Vagina (tissue), 2 donors: ENCODE data around the gene PACS2. TPM values are rescaled to one million over a fixed set of nuclear protein-coding genes. Genes with fewer than 3 reads are reported as not detected.

ENCODE experiments used
- DNase-seq, 2 donors: peaks; one replicate each; pipeline ENCODE4 v3.0.0-alpha.2; 2017; ENCODE audit errors: extremely low spot score in 2 of 2
- H3K27ac ChIP-seq: fragments of 200-600 bp; sonication (generic); one replicate; pipeline ENCODE4 v1.5.1; 2019
- H3K27me3 ChIP-seq: fragments of 200-600 bp; sonication (generic); one replicate; pipeline ENCODE4 v1.5.1; 2019
- H3K36me3 ChIP-seq, 2 donors: fragments of 200-600 bp; sonication (generic); one replicate each; pipeline ENCODE4 v1.5.1; 2017 to 2019
- H3K4me1 ChIP-seq: fragments of 200-600 bp; sonication (generic); one replicate; pipeline ENCODE4 v1.5.1; 2019
- H3K4me3 ChIP-seq, 2 donors: fragments of 200-600 bp; sonication (generic); 1 replicate in 1 of 2; 2 replicates in 1 of 2; pipeline ENCODE4 v1.5.1; 2016 to 2019
- H3K9me3 ChIP-seq: fragments of 200-600 bp; sonication (generic); one replicate; pipeline ENCODE4 v1.5.1; 2019
- CTCF ChIP-seq, 3 experiments: fragments of 450-650 bp in 2 of 3; fragments of 200-600 bp in 1 of 3; sonication (generic) in 1 of 3; IDR thresholded peaks; one replicate each; pipeline ENCODE4 v1.5.1; 2017 to 2019; ENCODE audit warnings: antibody characterized with exemption in 3 of 3, mild to moderate bottlenecking in 2 of 3, moderate library complexity in 2 of 3
- POLR2A ChIP-seq, 2 donors: fragments of 450-650 bp; IDR thresholded peaks; one replicate each; pipeline ENCODE4 v1.6.1; 2017; ENCODE audit warnings: antibody characterized with exemption in 2 of 2, mild to moderate bottlenecking in 2 of 2, moderate library complexity in 2 of 2
- POLR2AphosphoS5 ChIP-seq, 2 donors: sonication (generic); formaldehyde crosslinking; IDR thresholded peaks; one replicate each; pipeline ENCODE4 v1.9.0; 2017; ENCODE audit warnings: antibody characterized with exemption in 2 of 2, mild to moderate bottlenecking in 2 of 2, low read depth in 1 of 2; ENCODE audit not compliant: insufficient read depth in 1 of 2
- intact Hi-C: fragments of 100-400 bp; cut with DNase I; formaldehyde crosslinking; loops from one replicate; pipeline ENCODE4 v1.15.1; 2023
- total RNA-seq: library from RNA; depleted of rRNA; stranded (reverse); fragments of >200 nt; gene quantifications from one replicate; pipeline ENCODE4 v1.2.3, GENCODE V29; 2016

The PACS2 gene
- total RNA-seq, 1 donor from 2014 or later = 64.8 TPM

GRCh38 chr14:105436891-105437722, 122.6 kb downstream of the PACS2 start:
- Histone ChIP-seq H3K4me3 (no peak overlapping the region), H3K36me3 (peaks cover 0 to 3% of the 10 kb centered on the region in 2 donors), H3K27me3 (no peaks in the 10 kb centered on the region), H3K9me3 (no peaks in the 10 kb centered on the region), H3K4me1 (no peaks in the 10 kb centered on the region), H3K27ac (no peak overlapping the region)
- TF ChIP-seq CTCF (IDR thresholded peaks at IDR 0.05) = no peak
- TF ChIP-seq POLR2AphosphoS5 (IDR thresholded peaks at IDR 0.05; ENCODE audit: insufficient read depth in 1 of 2, low read depth in 1 of 2) = no peak
- no peak for TF ChIP-seq POLR2A (IDR thresholded peaks at IDR 0.05)
- intact Hi-C loops = no loop called here
- no peak for DNase-seq

GRCh38 chr14:105437723-105438500, 123.4 kb downstream of the PACS2 start:
- H3K4me3 ChIP-seq = no peak overlapping the region
- peaks cover 0 to 8% of the 10 kb centered on the region in 2 donors for H3K36me3 ChIP-seq
- no peaks in the 10 kb centered on the region for H3K4me1 ChIP-seq
- no peaks in the 10 kb centered on the region for H3K27me3 ChIP-seq
- H3K9me3 ChIP-seq = no peaks in the 10 kb centered on the region
- intact Hi-C loops = no loop called here
- no peak for DNase-seq
- H3K27ac ChIP-seq = no peak overlapping the region
- TF ChIP-seq CTCF (IDR thresholded peaks at IDR 0.05) (no peak), POLR2A (IDR thresholded peaks at IDR 0.05) (no peak), POLR2AphosphoS5 (IDR thresholded peaks at IDR 0.05; ENCODE audit: insufficient read depth in 1 of 2, low read depth in 1 of 2) (no peak)

GRCh38 chr14:105439179-105439578, 124.6 kb downstream of the PACS2 start:
- TF ChIP-seq CTCF (IDR thresholded peaks at IDR 0.05) (no peak), POLR2A (IDR thresholded peaks at IDR 0.05) (no peak)
- H3K4me3 ChIP-seq = no peak overlapping the region
- H3K9me3 ChIP-seq = no peaks in the 10 kb centered on the region
- H3K36me3 ChIP-seq = peaks cover 0 to 10% of the 10 kb centered on the region in 2 donors
- intact Hi-C loops = no loop called here
- H3K27ac ChIP-seq = no peak overlapping the region
- no peak for DNase-seq
- H3K27me3 ChIP-seq = no peaks in the 10 kb centered on the region
- H3K4me1 ChIP-seq = no peaks in the 10 kb centered on the region

- Histone ChIP-seq H3K27me3 (no peaks in the 10 kb centered on the region), H3K36me3 (peaks cover 0 to 10% of the 10 kb centered on the region in 2 donors), H3K4me3 (no peak overlapping the region), H3K27ac (no peak overlapping the region), H3K9me3 (no peaks in the 10 kb centered on the region), H3K4me1 (no peaks in the 10 kb centered on the region)
- TF ChIP-seq POLR2A (IDR thresholded peaks at IDR 0.05) = no peak
- intact Hi-C loops = loop anchor here (10.0 kb wide), 1 partner anchor 85 kb away; the partner anchor contains the start of gene TMEM121
- DNase-seq = no peak
These were observed 125.4 kb downstream of the PACS2 start for GRCh38 chr14:105439710-105440553.

- no peak for TF ChIP-seq CTCF (IDR thresholded peaks at IDR 0.05)
- TF ChIP-seq POLR2AphosphoS5 (IDR thresholded peaks at IDR 0.05; ENCODE audit: insufficient read depth in 1 of 2, low read depth in 1 of 2) = no peak
- no peak for TF ChIP-seq POLR2A (IDR thresholded peaks at IDR 0.05)
- Histone ChIP-seq H3K27me3 (no peaks in the 10 kb centered on the region), H3K36me3 (peaks cover 0 to 10% of the 10 kb centered on the region in 2 donors), H3K9me3 (no peaks in the 10 kb centered on the region), H3K4me1 (no peaks in the 10 kb centered on the region), H3K4me3 (no peak overlapping the region), H3K27ac (no peak overlapping the region)
- intact Hi-C loops = loop anchor here (10.0 kb wide), 1 partner anchor 84 kb away; the partner anchor contains the start of gene TMEM121
- DNase-seq = no peak
These were observed 126.0 kb downstream of the PACS2 start for GRCh38 chr14:105440554-105440900.
